Panc1 (cell line): ENCODE measurements around the gene CFAP300. TPM values are rescaled to one million over a fixed set of nuclear protein-coding genes. Genes with fewer than 3 reads are reported as not detected.
A peak's percentile ranks its signal among the peaks of the same experiment; 100 is the strongest.

Experiments used
- ATAC-seq: fragments of 200-7000 bp; cut with Tn5 transposase; 2 replicates; pipeline ENCODE4 v1.9.1; 2020; ENCODE audit warnings: mild to moderate bottlenecking, moderate library complexity
- BruUV-seq: library from RNA; stranded (reverse); fragments of 400-500 nt; replicated peaks from 2 replicates; lab custom pipeline; 2021; lab: Mats Ljungman, UMichigan
- CTCF ChIA-PET: fragments of 300-600 bp; sonication (Branson Sonifier 250); formaldehyde crosslinking; loops from one replicate; lab custom pipeline; 2022; ENCODE audit warnings: antibody characterized with exemption; lab: Charles Lee
- POLR2A ChIA-PET: fragments of 300-600 bp; sonication (Branson Sonifier 250); formaldehyde crosslinking; loops from one replicate; lab custom pipeline; 2022; ENCODE audit warnings: antibody characterized with exemption; lab: Charles Lee
- DNase-seq: peaks from one replicate; pipeline ENCODE4 v3.0.0-alpha.2; 2010; ENCODE audit warnings: low read depth, low spot score
- H3K27ac ChIP-seq: 2 replicates; pipeline ENCODE4 v1.5.1; 2011; ENCODE audit warnings: mild to moderate bottlenecking, low read length, inconsistent platforms
- H3K27me3 ChIP-seq: fragments of 200-500 bp; sonication (Bioruptor generic); 2 replicates; pipeline ENCODE4 v1.6.0; 2014; ENCODE audit warnings: low read length, inconsistent platforms; ENCODE audit not compliant: control insufficient read depth, insufficient read depth
- H3K36me3 ChIP-seq: fragments of 200-500 bp; sonication (Bioruptor generic); 2 replicates; pipeline ENCODE4 v1.5.1; 2014; ENCODE audit warnings: inconsistent platforms, mild to moderate bottlenecking, low read length, moderate library complexity; ENCODE audit not compliant: control insufficient read depth, insufficient read depth
- H3K4me1 ChIP-seq: 2 replicates; pipeline ENCODE4 v1.5.1; 2011; ENCODE audit warnings: inconsistent platforms, mild to moderate bottlenecking, low read length, moderate library complexity; ENCODE audit not compliant: control insufficient read depth, insufficient read depth
- H3K4me3 ChIP-seq, 2 experiments: 2 replicates each; pipeline ENCODE4 v1.5.1; 2011 to 2012; ENCODE audit warnings: low read depth in 2 of 2, low read length in 2 of 2, mild to moderate bottlenecking in 2 of 2, inconsistent platforms in 1 of 2, moderate library complexity in 1 of 2
- H3K9me3 ChIP-seq: fragments of 200-500 bp; sonication (Bioruptor generic); 2 replicates; pipeline ENCODE4 v1.5.1; 2014; ENCODE audit warnings: low read depth, mild to moderate bottlenecking, inconsistent platforms, low read length, moderate library complexity; ENCODE audit not compliant: control insufficient read depth, insufficient read depth
- CTCF ChIP-seq: fragments of 450-650 bp; IDR thresholded peaks from 2 replicates; pipeline ENCODE4 v1.5.1; 2017; ENCODE audit warnings: mild to moderate bottlenecking
- POLR2AphosphoS5 ChIP-seq: IDR thresholded peaks from 2 replicates; pipeline ENCODE4 v1.6.1; 2012; ENCODE audit warnings: mild to moderate bottlenecking, low read depth, low read length, moderate library complexity
- REST ChIP-seq, 2 experiments: IDR thresholded peaks; 2 replicates each; pipeline ENCODE4 v1.6.1; 2011 to 2012; ENCODE audit warnings: low read depth in 2 of 2, control low read depth in 1 of 2, low read length in 1 of 2, mild to moderate bottlenecking in 1 of 2, moderate library complexity in 1 of 2; ENCODE audit not compliant: insufficient read depth in 1 of 2
- SIN3A ChIP-seq: IDR thresholded peaks from 2 replicates; pipeline ENCODE4 v1.6.1; 2012; ENCODE audit warnings: low read depth, mild to moderate bottlenecking, low read length, moderate library complexity, borderline replicate concordance; ENCODE audit not compliant: insufficient read depth
- TCF7L2 ChIP-seq: IDR thresholded peaks from 2 replicates; pipeline ENCODE4 v1.6.1; 2011; ENCODE audit warnings: mild to moderate bottlenecking, low read depth, low read length, inconsistent platforms
- in situ Hi-C: cut with HindIII; loops from 2 replicates; pipeline ENCODE4 v1.10.0; 2016; ENCODE audit warnings: low sequenced_read_pairs, low pct_unique_long_range_greater_than_20kb
- intact Hi-C: fragments of 100-400 bp; cut with micrococcal nuclease; formaldehyde crosslinking; loops from one replicate; pipeline ENCODE4 v1.10.0; 2022; ENCODE audit not compliant: unreplicated experiment
- total RNA-seq: library from RNA; stranded (reverse); gene quantifications from one replicate; pipeline ENCODE4 v1.2.1, GENCODE V29; 2021; ENCODE audit not compliant: unreplicated experiment

CFAP300 gene
- total RNA-seq, 1 experiment from 2014 or later: 6.4 TPM

GRCh38 chr11:102112509-102112821, 65.2 kb downstream of the CFAP300 start:
- intact Hi-C loops (no loop called here), in situ Hi-C loops (no loop called here)
- BruUV-seq: no TSS peak
- H3K27ac ChIP-seq: peak overlapping the region; percentile 95
- peaks cover 60% of the 10 kb centered on the region for H3K4me1 ChIP-seq
- H3K27me3 ChIP-seq: no peaks in the 10 kb centered on the region
- TF ChIP-seq CTCF (no peak), TCF7L2 (no peak), POLR2AphosphoS5 (no peak), REST (IDR thresholded peaks at IDR 0.05; ENCODE audit: insufficient read depth in 1 of 2, low read depth in 2 of 2, low read length in 1 of 2) (no peak), SIN3A (no peak)
- no peaks in the 10 kb centered on the region for H3K9me3 ChIP-seq
- ChIA-PET CTCF (interaction anchor here (0.6 kb wide), 1 partner anchor 23 kb away, joined by 4 read pairs; no protein-coding TSS in a partner anchor), POLR2A (no interaction called here)
- DNase-seq: no peak
- ATAC-seq: no peak
- H3K36me3 ChIP-seq: peaks cover 32% of the 10 kb centered on the region
- peak overlapping the region; percentile 80 to 83 for H3K4me3 ChIP-seq

GRCh38 chr11:102114032-102114431, 66.8 kb downstream of the CFAP300 start:
- ATAC-seq (no peak), DNase-seq (no peak)
- no peaks in the 10 kb centered on the region for H3K27me3 ChIP-seq
- H3K36me3 ChIP-seq: peaks cover 37% of the 10 kb centered on the region
- in situ Hi-C loops (no loop called here), intact Hi-C loops (no loop called here)
- no peaks in the 10 kb centered on the region for H3K9me3 ChIP-seq
- H3K27ac ChIP-seq: peak overlapping the region; percentile 95
- H3K4me3 ChIP-seq: no peak overlapping the region
- peaks cover 71% of the 10 kb centered on the region for H3K4me1 ChIP-seq
- ChIA-PET CTCF (no interaction called here), POLR2A (no interaction called here)
- no TSS peak for BruUV-seq
- TF ChIP-seq POLR2AphosphoS5 (no peak), TCF7L2 (no peak), SIN3A (no peak)

GRCh38 chr11:102115557-102115956, 68.3 kb downstream of the CFAP300 start:
- Histone ChIP-seq H3K36me3 (peaks cover 37% of the 10 kb centered on the region), H3K4me3 (no peak overlapping the region), H3K9me3 (no peaks in the 10 kb centered on the region), H3K27ac (peak overlapping the region; percentile 95), H3K4me1 (peaks cover 80% of the 10 kb centered on the region), H3K27me3 (no peaks in the 10 kb centered on the region)
- CTCF ChIA-PET: interaction anchor here (0.6 kb wide), 1 partner anchor 734 kb away, joined by 3 read pairs; no protein-coding TSS in a partner anchor
- in situ Hi-C loops (no loop called here), intact Hi-C loops (no loop called here)
- ATAC-seq (no peak), DNase-seq (no peak)
- TF ChIP-seq SIN3A (no peak), REST (IDR thresholded peaks at IDR 0.05; ENCODE audit: insufficient read depth in 1 of 2, low read depth in 2 of 2, low read length in 1 of 2) (no peak), POLR2AphosphoS5 (no peak), TCF7L2 (no peak), CTCF (no peak)
- BruUV-seq: TSS peak; percentile 4
- POLR2A ChIA-PET: interaction anchor here (0.7 kb wide), 1 partner anchor 345 kb away, joined by 6 read pairs; no protein-coding TSS in a partner anchor
